Ishikawa (cell line): Measurements from ENCODE around the gene NBEAL1.

Experiments used
- CEBPB ChIP-seq: IDR thresholded peaks from 2 replicates; pipeline ENCODE4 v1.6.1; 2012
- EGR1 ChIP-seq: IDR thresholded peaks from 2 replicates; pipeline ENCODE4 v1.6.1; 2012
- EP300 ChIP-seq: IDR thresholded peaks from 2 replicates; pipeline ENCODE4 v1.6.1; 2012; ENCODE audit warnings: borderline replicate concordance
- NFIC ChIP-seq: IDR thresholded peaks from 2 replicates; pipeline ENCODE4 v1.6.1; 2012
- TAF1 ChIP-seq: IDR thresholded peaks from 2 replicates; pipeline ENCODE4 v1.6.1; 2012; ENCODE audit warnings: low read depth, mild to moderate bottlenecking
- YY1 ChIP-seq: IDR thresholded peaks from 2 replicates; pipeline ENCODE4 v1.6.1; 2012; ENCODE audit warnings: low read depth

GRCh38 chr2:203209538-203209937, 194.9 kb downstream of the NBEAL1 start:
- no peak for TF ChIP-seq EGR1
- TF ChIP-seq CEBPB: no peak
- TF ChIP-seq YY1: no peak
- TF ChIP-seq EP300: no peak
- no peak for TF ChIP-seq TAF1
- TF ChIP-seq NFIC: no peak
